IPS-11a (cell line): ENCODE results near the gene ZNF205.

ENCODE experiments used
- H3K4me3 ChIP-seq: one replicate; pipeline ENCODE4 v1.5.1; 2013; ENCODE audit warnings: low read depth, low read length, control low read depth

ZNF205 gene

DNA sequence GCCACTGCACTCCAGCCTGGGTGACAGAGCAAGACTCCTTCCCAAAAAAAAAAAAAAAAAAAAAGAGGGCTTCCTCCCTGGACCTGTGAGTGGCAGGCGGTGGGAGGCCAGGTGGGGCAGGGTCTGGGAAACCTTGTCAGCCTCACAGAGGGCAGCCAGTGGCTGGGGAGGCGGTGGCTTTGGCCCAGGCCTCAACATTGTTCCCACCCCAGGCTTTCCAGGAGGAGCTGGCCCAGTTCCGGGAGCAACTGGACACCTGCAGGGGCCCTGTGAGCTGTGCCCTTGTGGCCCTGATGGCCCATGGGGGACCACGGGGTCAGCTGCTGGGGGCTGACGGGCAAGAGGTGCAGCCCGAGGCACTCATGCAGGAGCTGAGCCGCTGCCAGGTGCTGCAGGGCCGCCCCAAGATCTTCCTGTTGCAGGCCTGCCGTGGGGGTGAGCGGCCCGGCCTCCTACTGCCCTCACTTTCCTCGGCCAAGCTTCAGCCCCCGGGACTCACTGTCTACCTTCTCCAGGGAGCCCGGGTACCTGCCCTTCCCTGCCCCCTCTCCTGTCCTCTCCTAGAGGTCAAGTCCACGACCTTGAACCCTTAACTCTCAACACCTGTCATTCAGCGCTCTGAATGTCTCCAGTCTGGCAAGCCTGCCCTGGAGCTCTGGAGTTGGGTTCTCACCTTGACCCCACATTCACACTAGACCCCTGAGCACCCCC, 34.8 kb downstream of the ZNF205 start:
- H3K4me3 ChIP-seq, result no peak overlapping the region

DNA sequence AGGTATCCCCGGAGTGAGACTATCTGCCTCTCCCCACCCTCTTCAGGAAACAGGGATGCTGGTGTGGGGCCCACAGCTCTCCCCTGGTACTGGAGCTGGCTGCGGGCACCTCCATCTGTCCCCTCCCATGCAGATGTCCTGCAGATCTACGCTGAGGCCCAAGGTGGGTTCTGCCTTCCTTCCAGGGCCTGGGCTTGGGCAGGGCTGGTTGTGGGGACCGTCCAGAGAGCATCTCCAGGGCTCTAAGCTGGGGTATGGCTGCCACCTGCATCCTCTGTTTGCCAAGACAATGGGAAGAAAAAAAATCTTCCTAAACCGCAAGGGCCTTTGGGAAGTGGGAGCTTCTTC, 35.3 kb downstream of the ZNF205 start:
- no peak overlapping the region for H3K4me3 ChIP-seq

DNA sequence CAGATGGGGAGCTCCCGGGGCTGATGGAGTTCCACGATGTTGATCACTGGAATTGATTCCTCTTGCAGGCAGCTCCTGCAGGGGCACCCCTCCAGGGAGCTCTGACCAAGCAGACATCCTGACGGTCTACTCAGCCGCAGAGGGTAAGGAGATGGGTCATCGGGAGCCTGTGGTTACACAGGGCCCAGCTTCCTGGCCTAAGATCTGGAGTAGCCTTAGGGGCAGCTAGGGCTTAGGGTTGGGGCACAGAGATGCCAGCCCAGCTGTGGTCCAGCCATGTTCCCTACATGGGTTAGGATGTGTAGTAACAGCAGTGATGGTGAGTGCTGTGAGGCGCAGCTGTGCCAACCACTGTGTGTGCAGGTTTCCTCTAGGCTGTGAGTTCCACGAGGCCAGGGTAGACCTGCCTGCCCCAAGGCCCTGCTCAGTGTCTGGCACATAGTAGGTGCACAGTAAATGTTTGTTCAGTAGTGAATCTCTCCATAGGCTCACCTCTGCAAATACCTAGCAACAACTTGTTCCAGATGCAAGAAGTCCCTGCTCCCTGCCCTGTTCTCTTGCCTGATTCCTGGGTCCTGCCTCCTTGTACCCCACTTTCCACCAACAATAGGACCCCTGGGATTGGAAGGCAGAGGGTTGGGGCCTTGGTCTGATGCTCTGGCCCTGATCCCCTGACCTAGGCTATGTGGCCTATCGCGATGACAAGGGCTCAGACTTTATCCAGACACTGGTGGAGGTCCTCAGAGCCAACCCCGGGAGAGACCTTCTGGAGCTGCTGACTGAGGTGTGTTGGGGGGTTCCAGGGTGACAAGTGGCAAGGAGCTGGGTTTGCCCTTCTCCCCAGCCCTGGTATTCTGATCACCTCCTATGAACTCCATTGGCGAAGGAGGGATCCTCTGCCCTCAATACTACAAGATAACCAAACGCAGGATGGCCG, 36.1 kb downstream of the ZNF205 start:
- no peak overlapping the region for H3K4me3 ChIP-seq

DNA sequence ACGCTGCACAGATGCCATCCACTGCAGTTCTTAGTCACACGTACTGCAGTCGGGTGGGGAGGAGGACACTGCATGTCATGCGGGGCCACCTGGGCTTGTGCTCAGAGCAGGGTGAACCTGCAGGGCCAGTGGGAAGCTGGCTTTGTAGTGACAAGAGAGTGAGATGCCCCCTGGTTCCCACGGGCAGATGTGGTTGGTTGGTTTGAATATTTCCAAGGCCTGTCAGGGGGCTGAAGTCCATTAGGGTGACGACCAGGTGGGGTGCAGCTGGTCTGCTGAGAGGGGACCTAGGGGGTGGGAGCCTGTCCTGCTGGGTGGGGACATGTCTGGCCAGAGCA, 36.8 kb downstream of the ZNF205 start:
- H3K4me3 ChIP-seq, result peak overlapping the region; percentile 75

DNA sequence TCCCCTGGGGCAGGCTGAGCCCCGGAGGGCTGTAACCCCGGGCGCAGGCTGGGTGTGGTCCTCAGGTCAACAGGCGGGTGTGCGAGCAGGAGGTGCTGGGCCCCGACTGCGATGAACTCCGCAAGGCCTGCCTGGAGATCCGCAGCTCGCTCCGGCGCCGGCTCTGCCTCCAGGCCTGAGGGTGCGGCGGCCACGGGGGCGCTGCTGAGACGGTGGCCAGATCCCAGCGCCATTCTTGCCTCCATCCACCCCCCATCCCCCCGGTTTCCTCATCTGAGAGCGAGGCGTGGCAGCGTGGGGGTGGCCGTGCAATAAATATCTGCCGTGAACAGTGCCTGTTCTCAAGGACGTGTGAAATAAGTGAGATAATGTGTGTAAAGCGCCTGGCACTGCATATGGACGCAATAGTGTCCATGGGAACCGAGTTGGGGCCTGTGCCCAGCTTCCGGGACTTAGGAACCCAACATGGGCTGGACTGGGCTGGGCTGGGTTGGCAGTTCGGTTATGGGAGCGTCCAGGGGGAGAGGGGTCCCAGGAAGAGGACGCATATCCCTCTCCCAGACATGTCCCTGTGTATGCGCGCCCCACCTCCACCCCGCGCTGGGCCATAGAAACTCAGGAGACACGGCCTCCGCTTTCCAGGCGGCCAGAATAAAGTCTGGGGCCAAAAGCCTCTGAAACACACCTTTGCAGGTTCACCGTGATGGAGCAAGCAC, 37.4 kb downstream of the ZNF205 start:
- H3K4me3 ChIP-seq, result peak overlapping the region; percentile 75

DNA sequence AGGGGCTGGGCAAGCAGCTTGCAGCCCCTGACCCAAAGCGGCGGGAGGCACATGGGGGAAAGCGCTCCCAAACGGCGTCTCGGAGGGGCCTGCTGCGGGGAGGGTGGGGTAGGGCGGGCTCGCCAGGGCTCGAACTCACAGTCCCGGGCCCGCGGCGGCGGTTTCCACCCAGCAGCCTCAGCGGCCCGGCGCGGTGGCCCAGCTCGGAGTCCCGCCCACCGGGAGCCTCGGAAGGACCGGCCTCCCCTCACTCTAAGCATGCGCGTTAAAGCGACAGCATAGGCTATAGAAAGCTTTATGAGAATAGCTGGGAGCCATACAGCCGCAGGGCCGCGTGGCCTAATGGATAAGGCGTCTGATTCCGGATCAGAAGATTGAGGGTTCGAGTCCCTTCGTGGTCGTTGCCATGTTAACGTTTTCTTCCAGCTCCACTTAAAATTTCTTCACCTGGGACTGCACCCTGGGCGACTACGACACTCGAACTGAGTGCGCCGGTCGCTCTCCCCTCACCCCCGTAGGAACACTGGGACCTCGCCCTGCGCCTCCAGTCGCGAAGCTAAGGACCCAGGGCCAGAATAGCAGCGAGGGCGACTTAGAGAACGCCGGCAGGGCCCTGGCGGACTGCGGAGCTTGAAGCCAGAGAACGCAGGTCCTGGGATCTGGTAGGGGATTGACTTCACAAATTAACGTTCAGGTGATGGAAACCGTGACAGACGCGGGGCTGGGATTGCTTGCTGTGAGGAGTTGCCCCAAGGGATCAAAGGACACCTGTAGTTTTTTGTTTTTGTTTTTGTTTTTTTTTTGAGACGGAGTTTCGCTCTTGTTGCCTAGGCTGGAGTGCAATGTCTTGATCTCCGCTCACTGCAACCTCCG, 38.2 kb downstream of the ZNF205 start:
- peak overlapping the region; percentile 75 for H3K4me3 ChIP-seq

DNA sequence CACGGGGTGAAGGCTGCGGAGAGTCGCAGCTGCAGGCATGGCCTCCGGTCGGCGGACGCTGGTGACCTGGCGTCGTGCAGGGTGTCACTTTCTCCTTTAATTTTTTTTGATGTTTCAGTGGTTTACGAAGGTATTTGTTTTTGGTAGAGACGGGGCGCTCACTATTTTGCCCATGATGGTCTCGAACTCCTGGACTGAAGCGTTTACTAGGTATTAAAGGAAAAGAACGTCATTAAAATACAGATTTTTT, 39.6 kb downstream of the ZNF205 start:
- H3K4me3 ChIP-seq, result peak overlapping the region; percentile 70

DNA sequence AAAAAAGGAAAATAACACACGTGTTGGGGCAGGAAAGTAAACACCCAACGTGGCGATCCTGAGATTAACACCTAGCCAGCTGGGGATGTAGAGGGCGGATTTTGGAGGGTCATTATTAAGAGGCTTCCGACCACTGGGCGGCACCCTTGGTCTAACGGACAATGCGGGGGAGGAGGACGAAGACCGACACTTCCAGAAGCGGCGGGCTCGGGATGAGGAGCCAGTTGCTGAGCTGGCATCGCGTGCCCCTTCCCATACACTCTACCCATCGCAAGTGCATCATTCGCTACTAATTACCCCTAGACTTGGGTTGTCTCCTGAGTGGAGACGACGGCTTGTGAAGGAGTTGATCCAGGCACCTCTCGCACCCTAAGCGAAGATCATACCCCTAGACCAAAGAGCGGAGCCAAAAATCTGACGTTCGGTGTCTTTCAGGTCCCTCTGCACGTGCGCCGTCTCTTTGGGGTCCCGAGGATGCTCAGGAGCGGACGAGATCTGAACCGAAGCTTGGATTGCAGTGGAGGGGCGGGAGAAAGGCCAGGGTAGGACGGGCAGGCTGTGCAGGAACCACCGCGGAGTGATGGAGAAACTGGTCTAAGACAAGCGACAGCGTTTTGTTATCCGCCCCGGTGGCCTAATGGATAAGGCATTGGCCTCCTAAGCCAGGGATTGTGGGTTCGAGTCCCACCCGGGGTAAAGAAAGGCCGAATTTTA, 40.0 kb downstream of the ZNF205 start:
- H3K4me3 ChIP-seq, result peak overlapping the region; percentile 70

DNA sequence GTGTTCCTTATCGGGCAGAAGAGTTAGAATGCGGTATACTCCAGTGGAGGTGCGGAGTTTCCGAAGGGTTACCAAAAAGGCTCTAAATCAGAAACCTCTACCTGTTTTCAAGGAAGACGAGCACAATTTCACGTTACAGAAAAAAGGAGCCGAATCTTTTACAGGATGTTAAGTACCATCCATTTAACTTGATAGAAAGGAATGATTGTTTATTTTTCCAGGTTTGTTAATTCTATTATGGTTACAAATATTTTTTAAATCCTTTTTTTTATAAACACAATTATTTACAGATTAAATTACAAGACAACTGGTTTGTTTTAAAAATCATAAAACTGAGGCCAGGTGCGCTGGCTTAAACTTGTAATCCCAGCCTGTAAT, 40.6 kb downstream of the ZNF205 start:
- no peak overlapping the region for H3K4me3 ChIP-seq

DNA sequence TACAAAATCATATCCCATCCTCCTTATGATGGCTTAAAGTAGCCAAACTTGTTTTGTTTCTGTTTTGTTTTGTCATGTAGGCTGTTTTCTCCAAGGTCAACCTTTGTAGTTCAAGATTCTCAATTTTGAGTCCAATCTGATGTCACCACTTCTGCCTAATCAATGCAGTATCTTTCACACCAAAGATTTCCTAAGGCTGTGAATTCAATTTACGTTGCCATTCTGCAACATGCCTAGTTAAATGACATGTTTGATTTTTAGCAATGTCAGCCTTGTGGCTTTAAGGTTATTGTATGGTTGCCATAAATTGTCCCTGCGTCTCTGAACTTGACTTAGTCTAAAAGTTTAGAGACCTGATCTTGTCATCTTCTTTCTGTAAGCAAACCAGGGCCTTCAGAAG, 42.8 kb downstream of the ZNF205 start:
- H3K4me3 ChIP-seq, result no peak overlapping the region

DNA sequence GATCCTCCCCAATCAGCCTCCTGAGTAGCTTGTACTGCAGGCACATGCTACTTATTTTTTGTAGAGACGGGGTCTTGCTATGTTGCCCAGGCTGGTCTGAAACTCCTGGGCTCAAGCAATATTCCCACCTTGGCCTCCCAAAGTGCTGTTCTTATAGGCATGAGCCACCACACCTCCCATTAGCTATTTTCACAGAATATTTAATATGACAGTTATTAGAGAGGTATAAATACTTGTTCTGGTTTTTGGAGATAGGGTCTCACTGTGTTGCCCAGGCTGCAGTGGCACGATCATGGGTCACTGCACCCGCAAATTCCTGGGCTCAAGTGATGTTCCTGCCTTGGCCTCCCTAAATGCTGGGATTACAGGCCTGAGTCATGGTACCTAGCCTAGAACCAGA, 43.6 kb downstream of the ZNF205 start:
- no peak overlapping the region for H3K4me3 ChIP-seq

DNA sequence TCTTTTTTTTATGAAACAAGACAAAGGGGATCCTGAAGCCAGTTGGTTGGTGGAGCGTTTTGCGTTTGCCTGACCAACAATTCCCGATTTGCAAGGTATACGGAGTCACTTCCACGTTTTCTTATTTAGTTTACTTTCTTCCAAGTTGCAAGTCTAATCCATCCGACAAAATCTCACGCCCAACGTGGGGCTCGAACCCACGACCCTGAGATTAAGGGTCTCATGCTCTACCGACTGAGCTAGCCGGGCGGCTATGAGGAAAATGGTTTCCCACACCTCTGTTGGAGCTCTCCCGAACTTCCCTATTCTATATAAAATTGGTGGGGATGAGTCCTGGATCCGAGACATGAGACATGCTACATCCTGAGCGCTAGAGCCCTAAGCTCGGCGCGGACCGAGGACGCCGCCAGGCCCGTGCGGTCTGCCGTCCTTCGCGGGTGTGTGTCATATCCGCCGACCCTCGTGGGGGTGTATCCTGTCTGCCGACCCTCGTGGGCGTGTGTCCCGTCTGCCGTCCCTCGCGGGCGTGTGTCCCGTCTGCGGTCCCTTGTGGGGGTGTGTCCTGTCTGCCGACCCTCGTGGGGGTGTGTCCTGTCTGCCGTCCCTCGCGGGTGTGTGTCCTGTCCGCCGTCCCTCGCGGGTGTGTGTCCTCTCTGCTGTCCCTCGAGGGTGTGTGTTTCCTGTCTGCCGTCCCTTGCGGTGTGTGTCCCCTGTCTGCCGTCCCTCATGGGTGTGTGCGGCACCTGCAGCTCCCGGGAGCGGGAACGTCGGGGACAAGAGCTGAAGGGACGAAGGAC, 45.0 kb downstream of the ZNF205 start:
- peak overlapping the region; percentile 60 for H3K4me3 ChIP-seq

DNA sequence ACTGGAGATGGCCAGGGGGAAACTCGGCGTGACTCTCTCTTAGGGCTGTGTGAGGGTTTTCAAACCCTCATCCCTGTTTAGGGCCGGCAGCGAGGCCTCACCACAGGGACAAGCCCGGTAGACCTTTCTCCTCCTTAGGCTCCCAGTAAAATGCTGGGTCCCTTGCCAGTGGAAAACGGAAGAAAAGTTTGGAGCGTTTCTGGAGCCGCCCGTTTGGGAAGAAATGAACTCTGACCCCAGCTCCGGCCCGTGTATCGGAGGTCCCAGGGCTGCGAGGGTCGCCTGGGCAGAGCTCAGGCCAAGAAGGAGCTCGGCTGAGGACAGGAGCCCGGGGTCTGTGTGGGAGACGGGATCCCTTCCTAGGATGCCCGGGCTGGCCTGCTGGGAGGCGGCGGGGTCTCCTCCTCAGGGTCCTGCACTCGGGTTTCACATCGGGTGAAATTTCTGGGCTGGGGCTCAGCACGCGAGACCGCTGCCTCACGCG, 45.7 kb downstream of the ZNF205 start:
- peak overlapping the region; percentile 60 for H3K4me3 ChIP-seq

DNA sequence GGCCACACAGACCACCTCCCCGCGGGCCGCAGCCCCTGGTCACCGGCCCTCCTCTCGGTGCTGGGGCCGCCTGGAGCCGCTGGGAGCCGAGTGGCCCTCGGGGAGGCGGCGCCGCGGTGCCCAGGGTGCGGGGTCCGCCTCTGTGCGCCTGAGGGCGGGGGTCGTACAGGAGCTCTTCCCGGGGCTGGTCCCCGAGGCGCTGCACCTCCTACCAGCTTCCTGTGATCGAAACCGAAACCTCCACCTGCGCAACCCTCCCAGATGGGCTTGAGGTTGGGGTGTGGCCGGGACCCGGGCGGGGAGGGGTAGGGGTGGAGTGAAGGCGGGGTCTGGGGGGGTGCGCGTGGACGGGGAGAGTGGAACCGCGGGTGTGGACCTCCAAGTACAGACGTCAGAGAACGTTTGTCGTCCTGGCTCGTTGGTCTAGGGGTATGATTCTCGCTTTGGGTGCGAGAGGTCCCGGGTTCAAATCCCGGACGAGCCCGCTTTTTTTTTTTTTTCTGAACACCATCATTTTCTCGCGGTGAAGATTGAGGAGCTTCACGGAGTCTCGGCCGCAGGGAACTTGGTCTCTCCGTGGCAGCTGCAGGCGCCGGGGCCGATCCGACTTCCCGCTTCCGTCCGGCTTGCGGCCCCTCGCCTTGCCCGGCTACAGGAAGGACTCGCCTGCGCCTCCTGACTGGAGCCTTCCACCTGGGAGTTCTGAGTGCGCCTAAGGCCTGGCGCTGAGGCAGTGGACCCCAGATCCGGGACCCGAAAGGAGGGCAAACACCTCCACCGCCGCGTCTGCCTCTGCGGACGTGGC, 46.3 kb downstream of the ZNF205 start:
- peak overlapping the region; percentile 60 for H3K4me3 ChIP-seq

DNA sequence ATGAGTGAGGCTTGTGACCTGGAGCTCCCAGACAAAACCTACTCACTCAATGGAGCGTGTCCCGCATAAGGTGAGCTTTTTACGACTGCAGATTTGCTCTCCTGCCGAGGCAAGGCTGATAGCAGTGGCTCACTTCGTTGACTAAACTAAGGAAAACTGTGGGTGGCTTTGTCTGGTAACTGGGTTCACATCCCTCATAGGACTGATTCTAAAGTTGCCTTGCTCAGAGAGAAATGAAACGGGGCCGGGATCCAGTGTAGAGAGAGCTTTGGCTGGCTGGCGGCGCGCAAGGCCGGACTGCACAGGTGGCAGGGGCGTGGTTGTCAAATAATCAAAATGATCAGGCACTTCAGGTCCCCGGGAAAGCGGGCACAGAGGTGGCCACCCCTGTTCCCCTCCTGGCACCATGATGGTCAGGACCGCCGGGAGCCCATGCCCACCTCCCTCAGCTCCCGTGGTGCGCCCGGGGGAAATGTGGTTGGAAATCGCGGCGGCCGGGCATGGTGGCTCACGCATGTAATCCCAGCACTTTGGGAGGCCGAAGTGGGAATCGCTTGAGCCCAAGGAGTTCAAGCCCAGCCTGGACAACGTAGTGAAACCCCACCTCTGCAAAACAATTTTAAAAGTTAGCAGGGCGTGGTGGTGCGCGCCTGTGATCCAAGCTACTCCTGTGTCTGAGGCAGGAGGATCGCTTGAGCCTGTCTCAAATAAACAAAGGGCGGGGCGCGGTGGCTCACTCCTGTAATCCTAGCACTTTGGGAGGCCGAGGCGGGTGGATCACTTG, 49.0 kb downstream of the ZNF205 start:
- H3K4me3 ChIP-seq, result no peak overlapping the region

DNA sequence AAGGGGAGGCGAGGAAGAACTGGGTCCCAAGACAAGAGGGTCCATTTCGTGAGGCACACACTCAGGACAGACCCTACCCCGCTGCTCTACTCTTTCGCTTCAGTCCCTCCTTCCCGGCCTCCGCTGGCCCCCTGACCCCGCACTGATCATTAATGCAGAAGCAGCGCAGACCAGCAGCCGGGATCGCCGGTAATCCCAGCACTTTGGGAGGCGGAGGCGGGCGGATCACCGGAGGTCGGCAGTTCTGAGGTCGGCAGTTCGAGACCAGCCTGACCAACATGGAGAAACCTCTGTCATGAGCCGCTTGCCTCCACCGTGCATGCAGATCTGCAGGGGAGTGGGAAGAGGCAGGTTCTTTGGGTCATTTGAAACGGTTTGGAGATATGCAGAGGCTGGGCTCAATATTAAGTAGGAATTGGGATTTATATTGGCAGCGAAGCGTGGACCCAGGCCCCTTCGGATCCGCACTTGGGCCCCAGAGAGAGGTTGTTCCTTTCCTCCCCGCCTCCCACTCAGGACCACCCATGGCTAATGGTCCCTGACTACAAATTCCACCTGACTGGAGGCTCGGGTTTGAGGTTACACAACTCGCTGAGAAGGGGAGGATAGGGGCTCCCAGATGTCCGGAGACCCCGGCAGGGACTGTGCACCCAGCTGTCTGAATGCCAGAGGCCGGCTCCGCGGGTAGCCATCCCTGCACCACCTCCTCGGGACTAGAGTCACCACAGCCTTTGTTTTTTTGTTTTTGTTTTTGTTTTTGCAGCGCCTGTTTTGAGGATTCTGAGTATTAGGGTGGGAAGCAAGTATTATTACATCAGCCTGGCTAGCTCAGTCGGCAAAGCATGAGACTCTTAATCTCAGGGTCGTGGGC, 52.0 kb downstream of the ZNF205 start:
- H3K4me3 ChIP-seq, result no peak overlapping the region
